AG09309 (cell line): ENCODE results near the gene EPHA6.
"Not testable (repeated sequence)": the region's sequence is repeated elsewhere in the genome, so short reads cannot be mapped to it uniquely, and the experiment has no call there.

Experiments used
- DNase-seq: peaks from one replicate; pipeline ENCODE4 v3.0.0-alpha.2; 2010; ENCODE audit warnings: low read depth
- H3K4me3 ChIP-seq: 2 replicates; pipeline ENCODE4 v1.5.1; 2011; ENCODE audit warnings: mild to moderate bottlenecking, low read depth, low read length, moderate library complexity; ENCODE audit not compliant: control insufficient read depth
- CTCF ChIP-seq: IDR thresholded peaks from 2 replicates; pipeline ENCODE4 v1.5.1; 2011; ENCODE audit warnings: mild to moderate bottlenecking, low read depth, low read length, inconsistent platforms; ENCODE audit not compliant: insufficient read depth, control insufficient read depth; ENCODE audit errors: missing control alignments

Gene EPHA6

GRCh38 chr3:97579365-97579764 is 765.0 kb downstream of the EPHA6 start:
- DNase-seq = no peak
- TF ChIP-seq CTCF = no peak

DNA sequence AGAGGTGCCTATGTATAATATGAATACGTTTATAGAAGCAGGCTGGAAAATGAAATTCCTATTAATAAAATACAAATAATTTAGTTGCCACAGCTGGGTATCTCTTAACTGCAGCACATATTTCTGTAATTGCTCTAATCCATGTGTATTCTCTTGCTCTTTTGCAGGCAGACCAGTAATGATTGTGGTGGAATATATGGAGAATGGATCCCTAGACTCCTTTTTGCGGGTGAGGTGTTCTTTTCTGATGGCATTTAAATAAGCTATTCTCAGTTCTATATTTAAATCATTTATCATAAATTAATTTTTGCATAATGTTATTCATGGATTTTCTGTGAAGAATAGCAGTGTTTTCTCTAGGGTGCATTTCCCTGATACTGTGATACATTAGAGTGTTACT is 796.2 kb downstream of the EPHA6 start:
- DNase-seq = no peak
- TF ChIP-seq CTCF = no peak
- H3K4me3 ChIP-seq = no peak overlapping the region

More at GRCh38 chr3:97579365-97579764, 765.0 kb downstream of the EPHA6 start:
- H3K4me3 ChIP-seq = no peak overlapping the region

DNA sequence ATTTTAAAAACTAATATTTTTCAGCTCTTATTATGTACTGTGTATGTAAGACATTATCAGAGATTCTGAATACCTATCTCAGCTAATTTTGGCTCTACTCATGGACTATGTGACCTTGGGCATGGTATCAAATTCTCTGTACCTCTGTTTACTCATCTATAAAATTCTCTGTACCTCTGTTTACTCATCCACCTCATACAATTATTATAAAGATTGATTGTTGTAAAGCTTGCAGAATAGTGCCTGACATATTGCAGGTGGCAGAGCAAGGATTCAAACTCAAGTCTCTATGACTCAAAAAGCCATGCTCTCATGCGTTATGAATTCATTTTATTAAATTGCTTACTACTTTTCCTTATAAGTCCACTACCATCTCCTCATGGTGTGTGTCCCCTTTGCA is 798.2 kb downstream of the EPHA6 start:
- DNase-seq = no peak
- no peak overlapping the region for H3K4me3 ChIP-seq
- TF ChIP-seq CTCF = no peak

DNA sequence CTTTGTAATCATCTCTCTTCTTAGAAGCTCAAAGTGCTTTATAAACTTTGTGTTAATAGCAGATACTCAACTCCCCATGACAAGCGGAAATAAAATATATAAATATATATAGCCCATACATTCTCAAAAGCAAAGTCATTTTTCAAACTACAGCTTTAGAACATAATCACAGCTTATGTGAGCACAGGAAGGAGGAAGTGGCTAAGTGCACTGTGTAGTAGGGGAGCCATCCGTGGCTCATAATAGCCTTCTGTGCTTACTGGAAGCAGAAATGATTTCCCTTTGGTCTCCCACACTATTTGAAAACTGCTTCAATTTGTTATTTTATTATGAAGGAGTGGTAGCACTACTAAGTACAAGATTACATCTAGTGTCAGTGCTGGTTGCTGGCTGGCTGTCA is 798.7 kb downstream of the EPHA6 start:
- DNase-seq = no peak
- no peak overlapping the region for H3K4me3 ChIP-seq
- no peak for TF ChIP-seq CTCF

DNA sequence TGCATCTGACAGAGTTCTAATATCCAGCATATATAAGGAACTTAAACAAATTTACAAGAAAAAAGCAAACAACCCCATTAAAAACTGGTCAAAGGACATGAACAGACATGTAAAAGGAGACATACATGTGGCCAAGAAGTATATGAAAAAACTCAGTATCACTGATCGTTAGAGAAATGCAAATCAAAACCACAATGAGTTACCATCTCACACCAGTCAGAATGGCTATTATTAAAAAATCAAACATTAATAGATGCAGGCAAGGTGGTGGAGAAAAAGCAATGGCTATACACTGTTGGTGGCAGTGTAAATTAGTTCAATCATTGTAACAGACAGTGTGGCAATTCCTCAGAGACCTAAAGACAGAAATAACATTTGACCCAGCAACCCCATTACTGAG is 806.1 kb downstream of the EPHA6 start:
- H3K4me3 ChIP-seq, DNase-seq: not testable (repeated sequence)

- DNase-seq = no peak
- no peak for TF ChIP-seq CTCF
Measured at GRCh38 chr3:97636465-97636864, 822.1 kb downstream of the EPHA6 start.

DNA sequence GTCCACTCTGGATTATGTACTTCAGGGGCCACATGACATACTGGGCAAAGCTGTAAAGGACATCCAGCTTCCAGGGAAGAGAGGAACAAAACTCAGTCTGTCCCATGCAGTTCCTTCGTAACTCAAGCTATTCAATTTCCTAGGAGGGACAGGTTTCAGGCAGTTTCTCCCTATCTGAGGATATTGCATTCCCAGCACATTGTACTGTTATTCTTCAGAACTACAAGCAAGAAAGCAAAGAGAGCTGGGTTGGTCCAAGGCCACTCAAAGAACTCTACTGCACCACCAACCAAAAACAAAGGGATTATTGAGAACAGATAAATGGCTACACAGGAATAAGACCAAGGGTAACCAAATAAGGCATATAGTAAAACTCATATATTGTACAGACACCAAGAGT is 832.5 kb downstream of the EPHA6 start:
- no peak overlapping the region for H3K4me3 ChIP-seq
- no peak for TF ChIP-seq CTCF
- DNase-seq = no peak

More at GRCh38 chr3:97636465-97636864, 822.1 kb downstream of the EPHA6 start:
- H3K4me3 ChIP-seq = no peak overlapping the region
